LNCaP clone FGC (cell line): ENCODE data around the gene OSBPL8.
"Not testable (repeated sequence)": the region's sequence is repeated elsewhere in the genome, so short reads cannot be mapped to it uniquely, and the experiment has no call there.

ENCODE experiments used
- DNase-seq: peaks from one replicate; pipeline ENCODE4 v3.0.0-alpha.2; 2011; ENCODE audit warnings: low read depth
- H3K4me3 ChIP-seq: 2 replicates; pipeline ENCODE4 v1.5.1; 2011; ENCODE audit warnings: mild to moderate bottlenecking, low read depth, low read length, control low read depth
- TF ChIP-seq, protein P1 (sequence below): IDR thresholded peaks from 2 replicates; pipeline ENCODE4 v1.5.1; 2012; ENCODE audit warnings: mild to moderate bottlenecking; ENCODE audit not compliant: control insufficient read depth, insufficient read depth; ENCODE audit errors: extremely low read depth

Gene OSBPL8

DNA sequence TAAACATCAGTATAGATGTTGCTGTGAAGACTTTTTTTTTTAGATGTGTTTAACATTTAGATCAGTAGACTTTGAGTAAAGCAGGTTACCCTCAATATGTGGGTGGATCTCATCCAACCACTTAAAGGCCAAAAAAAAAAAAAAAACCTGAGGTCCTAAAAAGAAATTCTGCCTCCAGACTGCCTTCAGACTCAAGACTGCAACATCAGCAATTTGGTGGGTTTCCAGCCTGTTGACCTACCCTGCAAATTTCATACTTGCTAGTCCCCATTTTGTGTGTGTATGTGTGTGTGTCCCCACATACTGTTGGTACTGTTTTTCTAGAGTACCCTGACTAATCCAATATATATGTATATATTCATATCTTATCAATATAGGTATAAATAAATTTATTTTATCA, 55.6 kb downstream of the OSBPL8 start:
- no peak for DNase-seq
- no peak overlapping the region for H3K4me3 ChIP-seq
- TF ChIP-seq, protein P1, sequence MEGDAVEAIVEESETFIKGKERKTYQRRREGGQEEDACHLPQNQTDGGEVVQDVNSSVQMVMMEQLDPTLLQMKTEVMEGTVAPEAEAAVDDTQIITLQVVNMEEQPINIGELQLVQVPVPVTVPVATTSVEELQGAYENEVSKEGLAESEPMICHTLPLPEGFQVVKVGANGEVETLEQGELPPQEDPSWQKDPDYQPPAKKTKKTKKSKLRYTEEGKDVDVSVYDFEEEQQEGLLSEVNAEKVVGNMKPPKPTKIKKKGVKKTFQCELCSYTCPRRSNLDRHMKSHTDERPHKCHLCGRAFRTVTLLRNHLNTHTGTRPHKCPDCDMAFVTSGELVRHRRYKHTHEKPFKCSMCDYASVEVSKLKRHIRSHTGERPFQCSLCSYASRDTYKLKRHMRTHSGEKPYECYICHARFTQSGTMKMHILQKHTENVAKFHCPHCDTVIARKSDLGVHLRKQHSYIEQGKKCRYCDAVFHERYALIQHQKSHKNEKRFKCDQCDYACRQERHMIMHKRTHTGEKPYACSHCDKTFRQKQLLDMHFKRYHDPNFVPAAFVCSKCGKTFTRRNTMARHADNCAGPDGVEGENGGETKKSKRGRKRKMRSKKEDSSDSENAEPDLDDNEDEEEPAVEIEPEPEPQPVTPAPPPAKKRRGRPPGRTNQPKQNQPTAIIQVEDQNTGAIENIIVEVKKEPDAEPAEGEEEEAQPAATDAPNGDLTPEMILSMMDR: no peak

DNA sequence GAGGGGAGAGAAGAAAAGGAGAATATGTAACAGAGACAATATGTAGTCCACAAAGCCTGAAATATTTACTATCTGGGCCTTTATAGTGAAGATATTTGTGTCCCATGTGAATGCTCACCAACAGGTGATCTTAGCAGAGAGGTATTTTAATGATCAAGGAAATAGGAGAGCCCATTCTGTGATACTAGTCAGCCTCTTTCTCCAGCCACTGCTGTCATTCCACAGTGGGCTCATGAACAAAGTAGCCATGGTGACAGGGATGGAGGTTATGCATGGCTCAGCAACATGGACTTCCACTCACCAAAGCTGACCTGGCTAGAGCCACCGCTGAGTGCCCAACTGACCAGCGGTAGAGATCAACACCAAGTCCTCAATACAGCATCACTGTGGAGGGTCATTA, 58.2 kb downstream of the OSBPL8 start:
- TF ChIP-seq, protein P1: no peak
- no peak overlapping the region for H3K4me3 ChIP-seq
- no peak for DNase-seq

DNA sequence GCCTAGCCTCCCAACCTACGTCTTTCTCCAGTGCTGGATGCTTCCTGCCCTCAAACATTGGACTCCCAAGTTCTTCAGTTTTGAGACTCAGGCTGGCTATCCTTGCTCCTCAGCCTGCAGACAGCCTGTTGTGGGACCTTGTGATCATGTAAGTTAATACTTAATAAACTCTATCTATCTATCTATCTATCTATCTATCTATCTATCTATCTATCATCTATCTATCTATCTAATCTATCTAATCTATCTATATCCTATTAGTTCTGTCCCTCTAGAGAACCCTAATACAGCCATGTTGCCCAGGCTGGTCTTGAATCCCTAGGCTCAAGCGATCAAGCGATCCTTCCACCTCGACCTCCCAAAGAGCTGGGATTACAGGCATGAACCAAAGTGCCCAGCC, 60.4 kb downstream of the OSBPL8 start:
- not testable (repeated sequence) for DNase-seq, H3K4me3 ChIP-seq

DNA sequence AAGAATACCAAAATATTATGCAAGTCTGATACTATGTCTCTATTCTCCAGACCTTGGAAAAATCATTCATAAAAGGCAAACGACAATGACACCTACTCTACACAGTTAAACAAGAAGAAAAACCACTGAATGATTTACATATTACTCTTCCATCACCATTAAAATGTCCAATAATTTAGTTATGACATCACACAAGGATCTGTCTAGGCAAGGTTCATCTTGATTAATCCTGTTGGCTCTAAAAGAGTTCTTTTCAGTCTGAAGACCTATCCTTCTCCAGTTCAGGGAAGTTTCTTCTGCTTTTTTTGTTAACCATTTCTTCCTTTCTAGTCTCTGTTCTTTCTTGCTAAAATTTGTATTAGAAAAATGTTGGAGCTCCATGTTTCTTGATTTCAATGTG, 64.0 kb downstream of the OSBPL8 start:
- no peak for DNase-seq
- TF ChIP-seq, protein P1: no peak
- H3K4me3 ChIP-seq: no peak overlapping the region

DNA sequence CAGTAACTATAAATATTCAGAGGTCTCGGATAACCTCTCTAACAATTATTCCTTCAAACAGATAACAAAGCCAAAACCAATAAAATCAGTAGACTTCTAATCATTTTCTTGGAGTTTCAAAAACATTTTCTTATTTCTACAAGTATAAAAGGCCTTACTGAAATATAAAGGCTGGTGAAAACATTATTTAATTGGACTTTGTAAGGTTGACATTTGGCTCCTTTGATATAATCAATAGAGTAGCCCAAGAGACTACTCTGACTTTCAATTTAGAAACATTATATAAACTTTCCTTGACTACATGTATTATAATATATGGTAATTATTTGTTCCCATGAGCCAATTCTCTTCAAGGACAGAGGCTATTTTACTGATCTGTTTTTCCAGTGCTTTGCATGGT, 68.3 kb downstream of the OSBPL8 start:
- no peak for DNase-seq
- H3K4me3 ChIP-seq: no peak overlapping the region
- TF ChIP-seq, protein P1: no peak

DNA sequence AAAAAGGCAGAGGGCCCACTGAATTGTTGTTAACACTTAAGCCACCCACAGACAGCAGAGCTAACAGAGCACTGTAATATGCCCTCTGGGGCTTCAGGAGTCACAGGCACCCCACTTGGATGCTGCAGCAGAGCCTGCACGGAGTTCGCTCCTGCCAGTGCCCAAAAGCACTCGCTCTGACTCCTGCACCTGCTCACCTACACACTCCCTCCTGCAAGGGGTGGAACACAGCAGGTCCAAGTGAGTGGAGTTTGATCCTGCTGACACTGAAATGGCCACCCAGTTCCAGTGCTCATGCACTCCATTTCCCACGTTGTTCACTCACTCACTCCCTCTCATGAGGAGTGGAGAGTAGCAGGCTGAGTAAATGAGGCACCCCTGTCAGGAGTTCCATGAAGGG, 68.8 kb downstream of the OSBPL8 start:
- TF ChIP-seq, protein P1: no peak
- DNase-seq: no peak
- no peak overlapping the region for H3K4me3 ChIP-seq

DNA sequence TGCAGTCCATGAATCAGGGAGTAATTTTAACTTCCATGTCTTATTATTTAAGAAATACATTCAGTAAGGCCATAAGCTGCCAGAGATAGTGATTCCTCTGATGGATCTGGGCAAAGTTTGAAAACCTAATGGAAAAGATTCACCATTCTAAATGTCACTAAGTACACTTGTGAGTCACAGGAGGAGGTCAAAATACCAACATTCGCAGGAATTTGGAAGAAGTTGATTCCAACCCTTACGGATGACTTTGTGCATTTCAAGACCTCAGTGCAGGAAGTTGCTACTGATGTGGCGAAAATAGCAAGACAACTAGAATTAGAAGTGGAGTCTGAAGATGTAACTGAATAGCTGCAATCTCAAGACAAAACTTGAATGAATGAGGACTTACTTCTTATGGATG, 69.8 kb downstream of the OSBPL8 start:
- DNase-seq: no peak
- TF ChIP-seq, protein P1: no peak
- no peak overlapping the region for H3K4me3 ChIP-seq

DNA sequence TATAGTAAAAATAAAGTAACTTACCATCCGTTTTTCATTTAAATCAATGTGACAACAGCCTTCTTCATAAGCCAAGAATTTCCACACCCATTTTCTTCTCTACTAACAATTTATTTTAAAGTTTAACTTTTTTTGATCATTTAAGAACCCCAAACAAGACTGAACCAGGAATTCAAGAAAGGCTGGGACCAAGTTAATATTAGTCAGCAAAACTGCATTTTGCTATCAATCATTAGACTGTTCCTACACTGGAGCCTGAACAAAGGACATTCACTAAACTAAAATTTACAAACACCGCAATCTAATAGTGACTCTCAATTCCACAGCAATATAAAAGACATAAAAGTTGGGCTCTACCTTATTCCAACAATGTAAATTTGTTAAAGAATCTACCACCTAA, 73.6 kb downstream of the OSBPL8 start:
- no peak overlapping the region for H3K4me3 ChIP-seq
- DNase-seq: no peak
- TF ChIP-seq, protein P1: no peak
